Measurements from ENCODE around the gene EDC3.
"Not testable (repeated sequence)": the region's sequence is repeated elsewhere in the genome, so short reads cannot be mapped to it uniquely, and the experiment has no call there.

EDC3 gene, protein sequence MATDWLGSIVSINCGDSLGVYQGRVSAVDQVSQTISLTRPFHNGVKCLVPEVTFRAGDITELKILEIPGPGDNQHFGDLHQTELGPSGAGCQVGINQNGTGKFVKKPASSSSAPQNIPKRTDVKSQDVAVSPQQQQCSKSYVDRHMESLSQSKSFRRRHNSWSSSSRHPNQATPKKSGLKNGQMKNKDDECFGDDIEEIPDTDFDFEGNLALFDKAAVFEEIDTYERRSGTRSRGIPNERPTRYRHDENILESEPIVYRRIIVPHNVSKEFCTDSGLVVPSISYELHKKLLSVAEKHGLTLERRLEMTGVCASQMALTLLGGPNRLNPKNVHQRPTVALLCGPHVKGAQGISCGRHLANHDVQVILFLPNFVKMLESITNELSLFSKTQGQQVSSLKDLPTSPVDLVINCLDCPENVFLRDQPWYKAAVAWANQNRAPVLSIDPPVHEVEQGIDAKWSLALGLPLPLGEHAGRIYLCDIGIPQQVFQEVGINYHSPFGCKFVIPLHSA

DNA sequence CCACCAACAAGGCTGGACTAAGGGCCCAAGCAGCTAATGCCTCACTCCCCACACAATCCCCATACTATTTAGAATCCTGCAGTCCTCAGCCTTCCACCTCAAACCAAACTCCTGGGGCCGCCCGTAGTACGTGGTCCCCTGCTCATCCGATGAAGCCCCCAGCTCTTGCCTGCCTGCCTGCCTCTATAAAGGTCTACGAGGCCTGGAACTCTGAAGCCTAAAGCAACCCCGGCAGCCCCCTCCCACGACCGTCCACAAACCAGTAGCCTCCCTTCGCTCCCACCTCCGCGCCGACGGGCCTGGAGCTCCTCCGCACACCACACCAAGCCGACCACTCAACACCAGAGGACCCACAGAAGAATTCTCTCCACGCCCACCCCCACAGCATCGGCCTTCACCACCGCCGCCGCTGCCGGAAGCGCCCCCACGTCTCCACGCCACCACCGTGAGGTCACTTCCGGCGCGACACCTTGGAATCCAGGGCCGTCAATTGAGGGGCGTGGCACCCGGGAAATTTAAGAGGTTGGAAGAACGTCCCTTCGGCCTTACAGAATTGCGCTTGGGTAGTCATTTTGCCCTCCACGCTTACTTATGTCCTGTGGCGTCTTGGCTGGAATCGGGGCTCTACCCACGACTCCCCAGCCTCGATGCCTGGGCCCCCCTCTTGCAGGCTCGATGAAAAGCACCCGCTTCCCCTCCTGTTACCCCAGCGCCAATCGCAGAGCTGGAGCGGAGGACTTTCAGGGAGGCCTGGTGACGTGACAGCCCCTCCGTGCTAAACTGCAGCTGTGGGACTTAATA lies at the start of gene EDC3:
Gene EDC3, minus strand, starts transcription at position 428 of the 801 bp plus-strand sequence. CDS start 20,900 bp downstream, outside the sequence.
- Histone ChIP-seq H3K9me3 (no peaks in the 10 kb centered on the region), H3K27ac (peak within 1 kb of the TSS; percentile 66), H3K4me1 (ENCODE audit: control insufficient read depth in 1 of 2, insufficient read depth in 1 of 2, low read depth in 1 of 2, low read length in 1 of 2) (peaks cover 10 to 15% of the 10 kb centered on the region in 2 experiments), H3K4me3 (ENCODE audit: low read depth in 1 of 2, low read length in 1 of 2) (peak within 1 kb of the TSS; percentile 84 to 98), H3K27me3 (peaks cover 43% of the 10 kb centered on the region), H3K36me3 (no peaks in the 10 kb centered on the region)
- TF ChIP-seq, protein P1, sequence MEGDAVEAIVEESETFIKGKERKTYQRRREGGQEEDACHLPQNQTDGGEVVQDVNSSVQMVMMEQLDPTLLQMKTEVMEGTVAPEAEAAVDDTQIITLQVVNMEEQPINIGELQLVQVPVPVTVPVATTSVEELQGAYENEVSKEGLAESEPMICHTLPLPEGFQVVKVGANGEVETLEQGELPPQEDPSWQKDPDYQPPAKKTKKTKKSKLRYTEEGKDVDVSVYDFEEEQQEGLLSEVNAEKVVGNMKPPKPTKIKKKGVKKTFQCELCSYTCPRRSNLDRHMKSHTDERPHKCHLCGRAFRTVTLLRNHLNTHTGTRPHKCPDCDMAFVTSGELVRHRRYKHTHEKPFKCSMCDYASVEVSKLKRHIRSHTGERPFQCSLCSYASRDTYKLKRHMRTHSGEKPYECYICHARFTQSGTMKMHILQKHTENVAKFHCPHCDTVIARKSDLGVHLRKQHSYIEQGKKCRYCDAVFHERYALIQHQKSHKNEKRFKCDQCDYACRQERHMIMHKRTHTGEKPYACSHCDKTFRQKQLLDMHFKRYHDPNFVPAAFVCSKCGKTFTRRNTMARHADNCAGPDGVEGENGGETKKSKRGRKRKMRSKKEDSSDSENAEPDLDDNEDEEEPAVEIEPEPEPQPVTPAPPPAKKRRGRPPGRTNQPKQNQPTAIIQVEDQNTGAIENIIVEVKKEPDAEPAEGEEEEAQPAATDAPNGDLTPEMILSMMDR (IDR thresholded peaks at IDR 0.05) = no peak

DNA sequence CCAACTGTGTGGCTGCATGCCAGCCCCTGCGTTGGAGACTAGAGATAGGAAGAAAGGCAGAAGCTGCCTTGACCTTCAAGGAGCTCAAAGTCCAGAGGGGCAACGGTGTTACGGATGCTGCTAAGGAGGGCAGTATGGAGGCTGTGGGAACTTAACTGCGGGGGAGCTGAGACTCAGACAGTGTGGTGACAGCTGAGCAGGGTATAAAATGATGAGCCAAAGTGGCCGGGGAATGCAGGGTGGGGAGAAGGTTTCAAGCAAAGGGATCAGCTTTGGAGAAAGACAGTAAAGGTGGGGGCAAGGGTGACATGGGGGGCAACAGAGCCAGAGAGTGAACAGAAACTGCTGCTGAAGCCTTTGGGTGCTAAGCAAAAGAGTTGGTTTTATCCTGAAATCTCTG lies 46.6 kb upstream of the EDC3 start:
- no peak overlapping the region for H3K27ac ChIP-seq
- no peaks in the 10 kb centered on the region for H3K4me1 ChIP-seq (ENCODE audit: control insufficient read depth in 1 of 2, insufficient read depth in 1 of 2, low read depth in 1 of 2, low read length in 1 of 2)
- TF ChIP-seq, protein P1 (IDR thresholded peaks at IDR 0.05) = no peak
- H3K9me3 ChIP-seq = no peaks in the 10 kb centered on the region
- no peak overlapping the region for H3K4me3 ChIP-seq (ENCODE audit: low read depth in 1 of 2, low read length in 1 of 2)
- H3K36me3 ChIP-seq = no peaks in the 10 kb centered on the region
- H3K27me3 ChIP-seq = peaks cover 48% of the 10 kb centered on the region

DNA sequence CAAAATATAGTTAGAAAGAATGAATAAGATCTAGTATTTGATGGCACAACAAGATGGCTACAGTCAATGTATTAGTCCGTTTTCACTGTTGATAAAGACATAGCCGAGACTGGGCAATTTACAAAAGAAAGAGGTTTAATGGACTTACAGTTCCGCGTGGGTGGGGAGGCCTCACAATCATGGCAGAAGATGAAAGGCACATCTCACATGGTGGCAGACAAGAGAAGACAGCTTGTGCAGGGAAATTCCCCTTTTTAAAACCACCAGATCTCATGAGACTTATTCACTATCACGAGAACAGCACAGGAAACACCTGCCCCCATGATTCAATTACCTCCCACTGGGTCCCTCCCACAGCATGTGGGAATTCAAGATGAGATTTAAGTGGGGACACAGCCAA lies 42.4 kb upstream of the EDC3 start:
- H3K4me1 ChIP-seq (ENCODE audit: control insufficient read depth in 1 of 2, insufficient read depth in 1 of 2, low read depth in 1 of 2, low read length in 1 of 2); H3K9me3 ChIP-seq; H3K36me3 ChIP-seq; H3K27ac ChIP-seq; H3K4me3 ChIP-seq (ENCODE audit: low read depth in 1 of 2, low read length in 1 of 2): not testable (repeated sequence)
- H3K27me3 ChIP-seq = peaks cover 67% of the 10 kb centered on the region

DNA sequence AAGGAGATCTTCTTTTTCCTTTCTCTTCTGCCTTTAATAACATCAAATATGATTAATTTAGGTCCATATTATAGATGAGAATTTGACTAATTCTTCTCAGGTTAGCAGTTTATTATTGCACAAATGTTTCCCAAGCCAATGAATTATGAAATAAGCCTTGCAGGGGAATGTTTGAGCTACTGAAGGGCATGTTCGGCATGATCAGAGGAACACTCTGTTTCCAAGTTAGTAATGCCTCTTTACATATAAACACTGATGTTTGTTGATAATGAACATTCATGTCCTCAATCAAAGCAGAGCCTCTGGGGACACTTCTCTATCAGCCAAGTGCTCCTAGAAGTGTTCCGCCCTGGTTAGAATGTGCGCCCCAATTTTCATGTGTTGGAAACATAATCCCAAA lies 39.5 kb upstream of the EDC3 start:
- peaks cover 79% of the 10 kb centered on the region for H3K27me3 ChIP-seq
- no peaks in the 10 kb centered on the region for H3K4me1 ChIP-seq (ENCODE audit: control insufficient read depth in 1 of 2, insufficient read depth in 1 of 2, low read depth in 1 of 2, low read length in 1 of 2)
- no peak overlapping the region for H3K27ac ChIP-seq
- H3K4me3 ChIP-seq (ENCODE audit: low read depth in 1 of 2, low read length in 1 of 2) = no peak overlapping the region
- no peaks in the 10 kb centered on the region for H3K36me3 ChIP-seq
- TF ChIP-seq, protein P1 (IDR thresholded peaks at IDR 0.05) = no peak
- H3K9me3 ChIP-seq = no peaks in the 10 kb centered on the region

DNA sequence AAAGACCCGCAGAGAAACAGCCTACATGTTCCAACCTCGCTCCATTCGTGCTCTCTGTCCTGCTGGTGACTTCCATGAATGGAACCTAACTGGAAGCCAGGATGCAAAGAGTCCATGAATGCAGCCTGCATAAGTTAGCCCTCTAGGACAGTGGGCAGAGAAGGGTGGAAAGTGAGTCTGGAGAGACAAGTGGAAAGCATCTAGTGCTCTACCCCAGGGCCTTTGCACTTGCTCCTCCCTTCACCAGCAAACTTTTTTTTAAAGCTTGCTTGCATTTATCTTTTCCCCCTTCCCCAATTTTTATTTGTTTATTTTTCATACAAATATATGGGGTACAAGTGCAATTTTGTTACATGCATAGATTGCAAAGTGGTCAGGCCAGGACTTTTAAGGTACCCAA lies 37.4 kb upstream of the EDC3 start:
- TF ChIP-seq, protein P1 (IDR thresholded peaks at IDR 0.05) = no peak
- H3K36me3 ChIP-seq = no peaks in the 10 kb centered on the region
- H3K9me3 ChIP-seq = no peaks in the 10 kb centered on the region
- H3K27ac ChIP-seq = no peak overlapping the region
- peaks cover 78% of the 10 kb centered on the region for H3K27me3 ChIP-seq
- H3K4me3 ChIP-seq (ENCODE audit: low read depth in 1 of 2, low read length in 1 of 2) = no peak overlapping the region
- no peaks in the 10 kb centered on the region for H3K4me1 ChIP-seq (ENCODE audit: control insufficient read depth in 1 of 2, insufficient read depth in 1 of 2, low read depth in 1 of 2, low read length in 1 of 2)
